ENCODE data around the gene NAT9.

The NAT9 gene

GRCh38 chr17:74778960-74779359 is 2.8 kb upstream of the NAT9 start:
- DNase-seq = no peak

- DNase-seq = no peak
Observed at GRCh38 chr17:74777901-74778515, 1.9 kb upstream of the NAT9 start.

- no peak for DNase-seq
Observed at GRCh38 chr17:74776990-74777389, 845 bp upstream of the NAT9 start.

GRCh38 chr17:74775409-74776043 is 619 bp downstream of the NAT9 start:
- no peak for DNase-seq

GRCh38 chr17:74773871-74774286 is 2.3 kb downstream of the NAT9 start:
- no peak for DNase-seq

- no peak for DNase-seq
Observed at GRCh38 chr17:74773414-74773813, 2.7 kb downstream of the NAT9 start.

- no peak for DNase-seq
Observed at GRCh38 chr17:74772053-74772452, 4.1 kb downstream of the NAT9 start.

GRCh38 chr17:74771319-74771914 is 4.7 kb downstream of the NAT9 start:
- DNase-seq = no peak

GRCh38 chr17:74770498-74771318 is 5.4 kb downstream of the NAT9 start:
- DNase-seq = peak; percentile 59 to 79

- no peak for DNase-seq
Observed at GRCh38 chr17:74769856-74770497, 6.2 kb downstream of the NAT9 start.

GRCh38 chr17:74769266-74769855 is 6.8 kb downstream of the NAT9 start:
- DNase-seq = no peak

- no peak for DNase-seq
Observed at GRCh38 chr17:74768763-74769114, 7.4 kb downstream of the NAT9 start.

GRCh38 chr17:74768069-74768762 is 7.9 kb downstream of the NAT9 start:
- no peak for DNase-seq

GRCh38 chr17:74767111-74767516 is 9.0 kb downstream of the NAT9 start:
- no peak for DNase-seq

GRCh38 chr17:74766413-74766812 is 9.7 kb downstream of the NAT9 start:
- no peak for DNase-seq

GRCh38 chr17:74764751-74765286 is 11.3 kb downstream of the NAT9 start:
- DNase-seq = no peak

- DNase-seq = no peak
Observed at GRCh38 chr17:74763565-74764387, 12.4 kb downstream of the NAT9 start.

GRCh38 chr17:74761931-74762330 is 14.2 kb downstream of the NAT9 start:
- no peak for DNase-seq

GRCh38 chr17:74761419-74761818 is 14.7 kb downstream of the NAT9 start:
- DNase-seq = no peak

GRCh38 chr17:74760404-74761105 is 15.6 kb downstream of the NAT9 start:
- DNase-seq = peak in 1 of 2 experiments; percentile 40

All from SHP77 (cell line).